ENCODE measurements around the gene HOXC11. TPM values are rescaled to one million over a fixed set of nuclear protein-coding genes. Genes with fewer than 3 reads are reported as not detected.
A peak's percentile ranks its signal among the peaks of the same experiment; 100 is the strongest.

HOXC11 gene
- total RNA-seq, 4 donors from 2014 or later = not detected

DNA sequence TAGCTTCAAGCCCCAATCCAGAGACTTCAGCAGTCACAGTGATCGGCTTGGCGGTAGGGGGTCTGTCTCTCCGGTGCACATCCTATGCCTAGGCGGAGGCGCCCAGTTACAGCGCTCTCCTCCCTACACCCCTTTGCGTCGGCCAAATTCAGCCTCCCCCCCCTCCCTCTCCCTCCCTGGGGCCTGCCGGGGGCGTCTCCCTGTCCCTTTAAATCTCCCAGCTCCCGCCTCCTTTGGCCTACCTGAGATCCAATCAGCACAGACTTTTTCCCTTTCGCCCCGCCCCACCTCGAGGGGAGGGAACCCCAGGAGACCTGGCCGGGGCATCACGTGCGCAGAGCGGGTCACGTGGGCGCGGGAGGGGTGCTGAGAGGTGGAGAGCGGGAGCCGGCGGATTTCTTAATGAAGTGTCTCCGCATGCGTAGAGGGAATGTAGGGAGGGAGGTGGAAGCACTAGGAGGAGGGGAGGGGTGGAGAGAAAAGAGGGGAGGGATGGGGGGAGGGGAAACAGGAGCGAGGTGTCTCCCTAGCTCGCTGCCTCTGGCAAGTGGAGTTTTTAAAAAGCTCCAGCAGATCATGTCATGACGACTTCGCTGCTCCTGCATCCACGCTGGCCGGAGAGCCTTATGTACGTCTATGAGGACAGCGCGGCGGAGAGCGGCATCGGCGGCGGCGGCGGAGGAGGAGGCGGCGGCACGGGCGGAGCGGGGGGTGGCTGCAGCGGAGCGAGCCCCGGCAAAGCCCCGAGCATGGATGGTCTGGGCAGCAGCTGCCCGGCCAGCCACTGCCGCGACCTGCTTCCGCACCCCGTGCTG lies 34.4 kb upstream of the HOXC11 start, which contains the start of gene HOXC13:
Gene HOXC13 (plus strand): TSS at position 506 of the 815 bp plus-strand sequence. CDS start 76 bp downstream, at position 582.
- WGBS, 2 donors (ENCODE audit: low coverage in 1 of 2) = 17 to 19% methylated on average over 5 to 53 of the region's 56 CpGs
- DNase-seq = no peak
- Histone ChIP-seq H3K36me3 (no peaks in the 10 kb centered on the region), H3K27me3 (peaks cover 100% of the 10 kb centered on the region), H3K4me1 (peaks cover 0 to 12% (median 3%) of the 10 kb centered on the region in 4 donors), H3K4me3 (peak within 1 kb of the TSS in 1 of 4 donors; percentile 15), H3K9me3 (no peaks in the 10 kb centered on the region), H3K27ac (no peak within 1 kb of the TSS)
- intact Hi-C loops (cut with DNase I; ENCODE audit: low total_unique reads) (no loop called here), in situ Hi-C loops (cut with MboI; ENCODE audit: low pct_ligation_motif_present in 1 of 4, low pct_unique_long_range_greater_than_20kb in 1 of 4, low sequenced_read_pairs in 3 of 4) (no loop called here)
- TF ChIP-seq POLR2AphosphoS5 (IDR thresholded peaks at IDR 0.05) (no peak), POLR2A (IDR thresholded peaks at IDR 0.05) (no peak), EP300 (IDR thresholded peaks at IDR 0.05; ENCODE audit: low read depth) (no peak)
- TF ChIP-seq, protein P1, sequence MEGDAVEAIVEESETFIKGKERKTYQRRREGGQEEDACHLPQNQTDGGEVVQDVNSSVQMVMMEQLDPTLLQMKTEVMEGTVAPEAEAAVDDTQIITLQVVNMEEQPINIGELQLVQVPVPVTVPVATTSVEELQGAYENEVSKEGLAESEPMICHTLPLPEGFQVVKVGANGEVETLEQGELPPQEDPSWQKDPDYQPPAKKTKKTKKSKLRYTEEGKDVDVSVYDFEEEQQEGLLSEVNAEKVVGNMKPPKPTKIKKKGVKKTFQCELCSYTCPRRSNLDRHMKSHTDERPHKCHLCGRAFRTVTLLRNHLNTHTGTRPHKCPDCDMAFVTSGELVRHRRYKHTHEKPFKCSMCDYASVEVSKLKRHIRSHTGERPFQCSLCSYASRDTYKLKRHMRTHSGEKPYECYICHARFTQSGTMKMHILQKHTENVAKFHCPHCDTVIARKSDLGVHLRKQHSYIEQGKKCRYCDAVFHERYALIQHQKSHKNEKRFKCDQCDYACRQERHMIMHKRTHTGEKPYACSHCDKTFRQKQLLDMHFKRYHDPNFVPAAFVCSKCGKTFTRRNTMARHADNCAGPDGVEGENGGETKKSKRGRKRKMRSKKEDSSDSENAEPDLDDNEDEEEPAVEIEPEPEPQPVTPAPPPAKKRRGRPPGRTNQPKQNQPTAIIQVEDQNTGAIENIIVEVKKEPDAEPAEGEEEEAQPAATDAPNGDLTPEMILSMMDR (IDR thresholded peaks at IDR 0.05) = no peak

DNA sequence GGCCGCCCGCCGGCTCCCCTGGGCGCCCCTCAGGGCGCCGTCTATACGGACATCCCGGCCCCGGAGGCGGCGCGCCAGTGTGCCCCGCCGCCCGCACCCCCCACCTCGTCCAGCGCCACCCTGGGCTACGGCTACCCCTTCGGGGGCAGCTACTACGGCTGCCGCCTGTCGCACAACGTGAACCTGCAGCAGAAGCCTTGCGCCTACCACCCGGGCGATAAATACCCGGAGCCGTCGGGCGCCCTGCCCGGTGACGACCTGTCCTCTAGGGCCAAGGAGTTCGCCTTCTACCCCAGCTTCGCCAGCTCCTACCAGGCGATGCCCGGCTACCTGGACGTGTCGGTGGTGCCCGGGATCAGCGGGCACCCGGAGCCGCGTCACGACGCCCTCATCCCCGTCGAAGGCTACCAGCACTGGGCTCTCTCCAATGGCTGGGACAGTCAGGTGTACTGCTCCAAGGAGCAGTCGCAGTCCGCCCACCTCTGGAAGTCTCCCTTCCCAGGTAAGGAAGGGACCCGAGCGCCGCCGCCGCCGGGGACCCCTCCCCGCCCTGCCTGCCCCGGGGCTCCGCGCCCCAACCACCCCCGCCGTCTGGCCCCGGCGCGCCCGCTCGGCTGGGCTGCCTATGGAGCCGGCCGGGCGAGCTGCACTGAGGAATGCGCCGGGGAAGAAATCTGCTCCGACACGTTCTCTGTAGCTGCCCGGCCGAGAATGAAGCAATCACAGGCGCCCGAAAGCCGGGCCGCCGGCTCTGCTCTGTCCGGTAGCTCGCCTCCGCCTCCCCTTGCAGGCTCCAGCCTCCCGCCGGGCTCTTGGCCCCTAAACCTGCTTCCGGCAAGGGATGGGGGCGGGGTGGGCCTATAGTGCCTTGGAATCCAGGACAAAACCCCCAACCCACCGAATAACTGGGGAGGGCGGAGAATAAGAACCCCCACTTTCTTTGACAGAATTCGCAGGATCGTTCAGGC lies 33.5 kb upstream of the HOXC11 start:
- Histone ChIP-seq H3K27ac (no peak overlapping the region), H3K9me3 (no peaks in the 10 kb centered on the region), H3K36me3 (no peaks in the 10 kb centered on the region), H3K27me3 (peaks cover 100% of the 10 kb centered on the region), H3K4me3 (no peak overlapping the region), H3K4me1 (peaks cover 0 to 12% (median 3%) of the 10 kb centered on the region in 4 donors)
- TF ChIP-seq EP300 (IDR thresholded peaks at IDR 0.05; ENCODE audit: low read depth) (no peak), POLR2A (IDR thresholded peaks at IDR 0.05) (no peak), POLR2AphosphoS5 (IDR thresholded peaks at IDR 0.05) (no peak)
- TF ChIP-seq, protein P1 (IDR thresholded peaks at IDR 0.05) = no peak
- in situ Hi-C loops (cut with MboI; ENCODE audit: low pct_ligation_motif_present in 1 of 4, low pct_unique_long_range_greater_than_20kb in 1 of 4, low sequenced_read_pairs in 3 of 4) (no loop called here), intact Hi-C loops (cut with DNase I; ENCODE audit: low total_unique reads) (no loop called here)
- DNase-seq = no peak
- WGBS, 2 donors (ENCODE audit: low coverage in 1 of 2) = 17% methylated on average over 76 of the region's 91 CpGs; no CpG with 5 or more reads in 1 of the 2 donors

DNA sequence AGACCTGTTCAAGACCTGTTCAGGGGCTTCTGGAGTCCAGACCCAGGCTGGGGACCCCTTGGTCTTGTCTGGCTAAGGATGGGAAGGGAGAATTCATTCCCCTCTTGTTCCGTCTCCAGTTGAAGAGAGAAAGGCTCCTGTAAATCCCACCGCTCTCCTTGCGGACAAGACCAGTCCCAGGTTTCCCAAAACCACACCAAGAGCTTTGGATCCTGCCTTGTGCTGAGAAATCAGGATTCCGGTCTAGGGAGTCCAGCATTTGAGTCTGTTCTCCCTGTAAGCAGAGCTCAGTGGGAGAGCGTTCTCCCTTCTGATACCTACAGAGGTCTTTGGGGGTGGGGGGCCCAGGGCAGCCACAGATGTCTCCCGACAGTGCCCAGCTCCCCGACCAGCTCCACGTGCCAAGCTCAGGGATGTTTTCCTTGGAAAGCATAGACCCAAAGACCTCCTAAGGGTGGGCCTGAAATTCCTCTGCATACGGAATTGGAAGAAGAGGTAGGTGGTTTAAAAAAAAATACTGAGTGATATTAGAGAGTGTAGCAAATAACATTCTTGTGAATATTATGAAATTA lies 32.4 kb upstream of the HOXC11 start:
- in situ Hi-C loops (cut with MboI; ENCODE audit: low pct_ligation_motif_present in 1 of 4, low pct_unique_long_range_greater_than_20kb in 1 of 4, low sequenced_read_pairs in 3 of 4) (no loop called here), intact Hi-C loops (cut with DNase I; ENCODE audit: low total_unique reads) (no loop called here)
- peaks cover 100% of the 10 kb centered on the region for H3K27me3 ChIP-seq
- DNase-seq = no peak
- WGBS, 2 donors (ENCODE audit: low coverage in 1 of 2) = 15% methylated on average over 9 of the region's 9 CpGs; no CpG with 5 or more reads in 1 of the 2 donors
- peaks cover 0 to 9% (median 3%) of the 10 kb centered on the region in 4 donors for H3K4me1 ChIP-seq
- no peak for TF ChIP-seq POLR2AphosphoS5 (IDR thresholded peaks at IDR 0.05)
- TF ChIP-seq EP300 (IDR thresholded peaks at IDR 0.05; ENCODE audit: low read depth) = no peak
- TF ChIP-seq POLR2A (IDR thresholded peaks at IDR 0.05) = no peak
- TF ChIP-seq, protein P1 (IDR thresholded peaks at IDR 0.05) = no peak
- H3K9me3 ChIP-seq = no peaks in the 10 kb centered on the region
- H3K27ac ChIP-seq = no peak overlapping the region
- H3K36me3 ChIP-seq = no peaks in the 10 kb centered on the region
- no peak overlapping the region for H3K4me3 ChIP-seq

All from transverse colon (tissue), 4 donors.